Esophagus muscularis mucosa (tissue), 4 donors: ENCODE results near the gene HLCS.

ENCODE experiments used
- CTCF ChIP-seq, 3 experiments: fragments of 200-600 bp in 2 of 3; fragments of 450-650 bp in 1 of 3; sonication (generic) in 2 of 3; IDR thresholded peaks; one replicate each; pipeline ENCODE4 v1.5.1; 2017 to 2019; ENCODE audit warnings: antibody characterized with exemption in 3 of 3, mild to moderate bottlenecking in 2 of 3, moderate library complexity in 1 of 3
- EP300 ChIP-seq: sonication (generic); formaldehyde crosslinking; IDR thresholded peaks from one replicate; pipeline ENCODE4 v1.6.1; 2017; ENCODE audit warnings: antibody characterized with exemption
- POLR2A ChIP-seq: fragments of 450-650 bp; IDR thresholded peaks from one replicate; pipeline ENCODE4 v1.6.1; 2017; ENCODE audit warnings: antibody characterized with exemption, moderate library complexity, mild to moderate bottlenecking, low read depth
- POLR2AphosphoS5 ChIP-seq, 2 donors: sonication (generic); formaldehyde crosslinking; IDR thresholded peaks; one replicate each; pipeline ENCODE4 v1.6.1; 2017; ENCODE audit warnings: antibody characterized with exemption in 2 of 2

- TF ChIP-seq CTCF (IDR thresholded peaks at IDR 0.05) (no peak), POLR2A (no peak), EP300 (no peak), POLR2AphosphoS5 (IDR thresholded peaks at IDR 0.05) (no peak)
These were observed 85.2 kb downstream of the HLCS start for GRCh38 chr21:36881228-36881627.
